ENCODE results near the gene ZNF521. TPM values are rescaled to one million over a fixed set of nuclear protein-coding genes. Genes with fewer than 3 reads are reported as not detected.

ZNF521 gene
- total RNA-seq, 2 experiments from 2014 or later, result 0.85 to 2.8 TPM

DNA sequence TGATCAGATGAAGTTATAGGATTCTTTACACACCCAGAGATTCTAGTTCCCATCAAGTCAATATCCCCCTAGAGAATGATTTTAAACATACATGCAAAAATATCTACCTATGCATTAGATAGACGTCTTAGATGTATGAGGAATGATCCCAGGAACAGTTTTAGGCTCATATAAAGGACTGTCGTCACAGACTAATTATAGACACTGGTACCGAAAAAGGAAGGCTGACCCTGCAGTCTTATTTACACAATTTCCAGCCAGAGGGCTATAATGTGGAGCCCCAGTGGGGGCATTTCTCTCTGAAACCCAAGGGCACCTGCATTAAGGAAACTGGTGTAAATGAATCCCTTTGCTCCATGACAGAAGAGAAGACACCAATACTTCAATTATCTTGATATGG is 170.4 kb downstream of the ZNF521 start:
- no peak for DNase-seq (ENCODE audit: low spot score)
- Histone ChIP-seq H3K4me3 (ENCODE audit: low read depth, low read length, poor library complexity, severe bottlenecking) (no peak overlapping the region), H4K20me1 (ENCODE audit: insufficient read depth, low read length) (no peaks in the 10 kb centered on the region), H2AFZ (ENCODE audit: low read length) (no peak overlapping the region), H3K4me1 (ENCODE audit: insufficient read depth, low read length, poor library complexity, severe bottlenecking) (no peaks in the 10 kb centered on the region), H3K36me3 (ENCODE audit: insufficient read depth, low read length) (no peaks in the 10 kb centered on the region), H3K9me2 (ENCODE audit: insufficient read depth, low read length) (no peaks in the 10 kb centered on the region), H3K79me2 (ENCODE audit: insufficient read depth, low read depth, low read length) (no peaks in the 10 kb centered on the region), H3K4me2 (ENCODE audit: low read length) (no peak overlapping the region), H3K9me3 (ENCODE audit: low read length) (no peaks in the 10 kb centered on the region), H3K27ac (ENCODE audit: low read depth, low read length, poor library complexity, severe bottlenecking) (no peak overlapping the region)
- BruUV-seq (replicated peaks), result no TSS peak
- ChIA-PET CTCF (ENCODE audit: unreplicated experiment) (no interaction called here), POLR2A (no interaction called here)
- intact Hi-C loops (cut with micrococcal nuclease; ENCODE audit: unreplicated experiment), result no loop called here
- no peak for TF ChIP-seq EZH2phosphoT487 (IDR thresholded peaks at IDR 0.05; ENCODE audit: borderline replicate concordance, low read depth, low read length)
- TF ChIP-seq, protein P1, sequence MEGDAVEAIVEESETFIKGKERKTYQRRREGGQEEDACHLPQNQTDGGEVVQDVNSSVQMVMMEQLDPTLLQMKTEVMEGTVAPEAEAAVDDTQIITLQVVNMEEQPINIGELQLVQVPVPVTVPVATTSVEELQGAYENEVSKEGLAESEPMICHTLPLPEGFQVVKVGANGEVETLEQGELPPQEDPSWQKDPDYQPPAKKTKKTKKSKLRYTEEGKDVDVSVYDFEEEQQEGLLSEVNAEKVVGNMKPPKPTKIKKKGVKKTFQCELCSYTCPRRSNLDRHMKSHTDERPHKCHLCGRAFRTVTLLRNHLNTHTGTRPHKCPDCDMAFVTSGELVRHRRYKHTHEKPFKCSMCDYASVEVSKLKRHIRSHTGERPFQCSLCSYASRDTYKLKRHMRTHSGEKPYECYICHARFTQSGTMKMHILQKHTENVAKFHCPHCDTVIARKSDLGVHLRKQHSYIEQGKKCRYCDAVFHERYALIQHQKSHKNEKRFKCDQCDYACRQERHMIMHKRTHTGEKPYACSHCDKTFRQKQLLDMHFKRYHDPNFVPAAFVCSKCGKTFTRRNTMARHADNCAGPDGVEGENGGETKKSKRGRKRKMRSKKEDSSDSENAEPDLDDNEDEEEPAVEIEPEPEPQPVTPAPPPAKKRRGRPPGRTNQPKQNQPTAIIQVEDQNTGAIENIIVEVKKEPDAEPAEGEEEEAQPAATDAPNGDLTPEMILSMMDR (conservative IDR thresholded peaks at IDR 0.05; ENCODE audit: low read length), result no peak

DNA sequence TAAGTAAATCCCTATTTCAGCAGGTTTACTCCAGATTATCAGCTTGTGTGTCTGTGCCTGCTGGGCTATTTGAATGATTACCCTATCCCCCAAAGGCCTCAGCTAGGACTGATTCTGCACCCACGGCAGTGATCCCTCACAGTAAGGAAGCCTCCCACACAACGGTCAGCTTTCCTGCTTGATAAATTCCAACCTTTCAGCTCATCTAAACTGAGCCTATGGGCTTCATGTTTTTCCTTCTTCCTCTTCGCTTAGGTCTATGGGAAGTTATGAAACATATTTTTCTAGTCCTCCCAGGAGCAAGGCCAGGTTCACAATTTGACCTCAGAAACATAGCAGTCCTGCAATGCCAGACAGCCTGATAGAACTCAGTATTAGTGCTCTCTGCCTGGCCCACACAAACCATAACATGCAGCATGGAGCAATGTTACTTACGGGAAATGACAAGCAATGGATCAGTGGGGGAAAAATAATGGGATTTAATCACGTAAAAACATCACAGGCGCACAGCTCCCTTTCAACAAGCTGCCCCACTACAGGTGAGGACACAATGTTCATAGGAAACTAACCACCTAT is 170.9 kb downstream of the ZNF521 start:
- POLR2A ChIA-PET, result no interaction called here
- H3K79me2 ChIP-seq (ENCODE audit: insufficient read depth, low read depth, low read length), result no peaks in the 10 kb centered on the region
- no TSS peak for BruUV-seq (replicated peaks)
- no peak overlapping the region for H2AFZ ChIP-seq (ENCODE audit: low read length)
- no peaks in the 10 kb centered on the region for H3K9me3 ChIP-seq (ENCODE audit: low read length)
- H3K4me1 ChIP-seq (ENCODE audit: insufficient read depth, low read length, poor library complexity, severe bottlenecking), result no peaks in the 10 kb centered on the region
- H3K9me2 ChIP-seq (ENCODE audit: insufficient read depth, low read length), result no peaks in the 10 kb centered on the region
- TF ChIP-seq EZH2phosphoT487 (IDR thresholded peaks at IDR 0.05; ENCODE audit: borderline replicate concordance, low read depth, low read length), result no peak
- TF ChIP-seq, protein P1 (conservative IDR thresholded peaks at IDR 0.05; ENCODE audit: low read length), result no peak
- intact Hi-C loops (cut with micrococcal nuclease; ENCODE audit: unreplicated experiment), result no loop called here
- no peak overlapping the region for H3K4me3 ChIP-seq (ENCODE audit: low read depth, low read length, poor library complexity, severe bottlenecking)
- H4K20me1 ChIP-seq (ENCODE audit: insufficient read depth, low read length), result no peaks in the 10 kb centered on the region
- H3K4me2 ChIP-seq (ENCODE audit: low read length), result no peak overlapping the region
- H3K27ac ChIP-seq (ENCODE audit: low read depth, low read length, poor library complexity, severe bottlenecking), result no peak overlapping the region
- no peaks in the 10 kb centered on the region for H3K36me3 ChIP-seq (ENCODE audit: insufficient read depth, low read length)
- CTCF ChIA-PET (ENCODE audit: unreplicated experiment), result no interaction called here
- DNase-seq (ENCODE audit: low spot score), result no peak

DNA sequence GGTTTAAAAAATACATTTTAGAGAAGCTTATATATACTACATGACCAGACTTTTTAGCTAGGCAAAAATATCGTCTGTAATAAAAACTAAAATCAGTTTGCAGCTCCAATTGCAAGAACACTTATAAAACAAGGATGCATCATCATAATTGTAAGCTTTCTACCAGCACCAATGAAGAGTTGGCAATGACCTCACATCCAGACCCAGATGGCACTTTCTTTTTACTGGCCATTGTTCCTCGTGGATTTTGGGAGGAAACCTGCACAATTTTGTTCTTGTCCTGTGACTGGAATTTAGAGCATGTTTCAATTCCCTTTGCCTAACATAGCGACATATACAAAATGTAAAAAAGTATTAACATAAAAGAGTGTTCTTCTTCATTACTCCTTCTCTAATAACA is 174.3 kb downstream of the ZNF521 start:
- ChIA-PET CTCF (ENCODE audit: unreplicated experiment) (no interaction called here), POLR2A (interaction anchor here (0.6 to 0.7 kb wide), 2 partner anchors 419 to 1002 kb away, joined by 3 read pairs; no protein-coding TSS in a partner anchor)
- no peak overlapping the region for H3K4me3 ChIP-seq (ENCODE audit: low read depth, low read length, poor library complexity, severe bottlenecking)
- no peaks in the 10 kb centered on the region for H3K9me2 ChIP-seq (ENCODE audit: insufficient read depth, low read length)
- no peaks in the 10 kb centered on the region for H3K9me3 ChIP-seq (ENCODE audit: low read length)
- no peaks in the 10 kb centered on the region for H4K20me1 ChIP-seq (ENCODE audit: insufficient read depth, low read length)
- no TSS peak for BruUV-seq (replicated peaks)
- TF ChIP-seq EZH2phosphoT487 (IDR thresholded peaks at IDR 0.05; ENCODE audit: borderline replicate concordance, low read depth, low read length), result no peak
- TF ChIP-seq, protein P1 (conservative IDR thresholded peaks at IDR 0.05; ENCODE audit: low read length), result no peak
- H3K36me3 ChIP-seq (ENCODE audit: insufficient read depth, low read length), result no peaks in the 10 kb centered on the region
- no peaks in the 10 kb centered on the region for H3K79me2 ChIP-seq (ENCODE audit: insufficient read depth, low read depth, low read length)
- H2AFZ ChIP-seq (ENCODE audit: low read length), result no peak overlapping the region
- H3K4me1 ChIP-seq (ENCODE audit: insufficient read depth, low read length, poor library complexity, severe bottlenecking), result no peaks in the 10 kb centered on the region
- no peak overlapping the region for H3K4me2 ChIP-seq (ENCODE audit: low read length)
- intact Hi-C loops (cut with micrococcal nuclease; ENCODE audit: unreplicated experiment), result no loop called here
- no peak for DNase-seq (ENCODE audit: low spot score)
- H3K27ac ChIP-seq (ENCODE audit: low read depth, low read length, poor library complexity, severe bottlenecking), result no peak overlapping the region

All from OCI-LY7 (cell line).